ENCODE data around the gene CAPNS1. TPM values are rescaled to one million over a fixed set of nuclear protein-coding genes. Genes with fewer than 3 reads are reported as not detected.

The CAPNS1 gene
- total and polyA plus RNA-seq, 9 of the 15 experiments (the other 6 are each of a cell fraction or from before 2014, with no cell fraction given) = 77.9 to 576 (median 258) TPM

- TF ChIP-seq NRF1 (conservative IDR thresholded peaks at IDR 0.05 in 1 of 2, IDR thresholded peaks at IDR 0.05 in 1 of 2) (no peak), MXD1 (CRISPR knock-in tag; IDR thresholded peaks at IDR 0.05; ENCODE audit: borderline replicate concordance, poor library complexity, severe bottlenecking) (no peak), TBP (optimal IDR thresholded peaks at IDR 0.05; ENCODE audit: low read depth, low read length) (peak; percentile 35), TAF9B (IDR thresholded peaks at IDR 0.05; ENCODE audit: partially characterized antibody) (no peak), HINFP (tag; conservative IDR thresholded peaks at IDR 0.05; ENCODE audit: low read depth) (no peak), ZNF12 (CRISPR knock-in tag; IDR thresholded peaks at IDR 0.05) (no peak; the same call in 1 of the 2 replicates), BACH1 (tag; IDR thresholded peaks at IDR 0.05) (no peak), MTA1 (IDR thresholded peaks at IDR 0.05; ENCODE audit: borderline replicate concordance) (no peak), PHF8 (IDR thresholded peaks at IDR 0.05; ENCODE audit: borderline replicate concordance, low read length) (peak; percentile 60; the same call in 1 of the 2 replicates), ELF1 (tag; IDR thresholded peaks at IDR 0.05) (peak; percentile 73; the same call in 1 of the 2 replicates)
Measured at GRCh38 chr19:36115453-36116343, 24.2 kb upstream of the CAPNS1 start, which contains the start of gene TBCB (continued).

Measured in K562 (cell line).